Measurements from ENCODE around the gene RASGRF2. TPM values are rescaled to one million over a fixed set of nuclear protein-coding genes. Genes with fewer than 3 reads are reported as not detected.

The RASGRF2 gene
- total RNA-seq, 4 donors from 2014 or later: 2.0 to 3.6 (median 2.8) TPM

DNA sequence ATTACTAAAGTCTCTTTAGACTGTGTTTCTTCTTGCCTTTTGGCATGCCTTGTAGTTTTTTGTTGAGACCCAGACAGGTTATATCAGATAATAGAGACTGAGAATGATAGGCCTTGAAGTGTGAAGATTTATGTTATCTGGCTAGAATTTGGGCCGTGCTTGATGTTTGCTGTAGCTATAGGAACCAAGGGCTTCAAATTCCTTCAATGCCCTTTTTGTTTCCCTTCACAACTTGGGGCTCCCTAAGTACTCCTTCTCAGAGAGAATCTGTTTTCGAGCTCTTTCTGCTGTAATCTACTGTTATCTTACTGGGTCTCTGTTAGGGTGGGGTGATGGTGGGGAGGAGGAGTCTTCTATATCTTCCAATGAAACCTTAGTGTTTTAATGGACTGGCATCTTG, 177.7 kb downstream of the RASGRF2 start:
- H3K4me1 ChIP-seq: no peaks in the 10 kb centered on the region
- TF ChIP-seq POLR2AphosphoS5 (IDR thresholded peaks at IDR 0.05): no peak
- TF ChIP-seq, protein P1, sequence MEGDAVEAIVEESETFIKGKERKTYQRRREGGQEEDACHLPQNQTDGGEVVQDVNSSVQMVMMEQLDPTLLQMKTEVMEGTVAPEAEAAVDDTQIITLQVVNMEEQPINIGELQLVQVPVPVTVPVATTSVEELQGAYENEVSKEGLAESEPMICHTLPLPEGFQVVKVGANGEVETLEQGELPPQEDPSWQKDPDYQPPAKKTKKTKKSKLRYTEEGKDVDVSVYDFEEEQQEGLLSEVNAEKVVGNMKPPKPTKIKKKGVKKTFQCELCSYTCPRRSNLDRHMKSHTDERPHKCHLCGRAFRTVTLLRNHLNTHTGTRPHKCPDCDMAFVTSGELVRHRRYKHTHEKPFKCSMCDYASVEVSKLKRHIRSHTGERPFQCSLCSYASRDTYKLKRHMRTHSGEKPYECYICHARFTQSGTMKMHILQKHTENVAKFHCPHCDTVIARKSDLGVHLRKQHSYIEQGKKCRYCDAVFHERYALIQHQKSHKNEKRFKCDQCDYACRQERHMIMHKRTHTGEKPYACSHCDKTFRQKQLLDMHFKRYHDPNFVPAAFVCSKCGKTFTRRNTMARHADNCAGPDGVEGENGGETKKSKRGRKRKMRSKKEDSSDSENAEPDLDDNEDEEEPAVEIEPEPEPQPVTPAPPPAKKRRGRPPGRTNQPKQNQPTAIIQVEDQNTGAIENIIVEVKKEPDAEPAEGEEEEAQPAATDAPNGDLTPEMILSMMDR (IDR thresholded peaks at IDR 0.05): no peak
- TF ChIP-seq EP300 (IDR thresholded peaks at IDR 0.05; ENCODE audit: low read depth): no peak
- no peak for TF ChIP-seq POLR2A (IDR thresholded peaks at IDR 0.05)
- H3K9me3 ChIP-seq: no peaks in the 10 kb centered on the region
- no peak overlapping the region for H3K4me3 ChIP-seq
- WGBS, 2 donors (ENCODE audit: low coverage in 1 of 2): 91 to 93% methylated on average over 2 of the region's 2 CpGs
- H3K36me3 ChIP-seq: no peaks in the 10 kb centered on the region
- H3K27ac ChIP-seq: no peak overlapping the region
- DNase-seq: no peak
- no peaks in the 10 kb centered on the region for H3K27me3 ChIP-seq
- in situ Hi-C loops (cut with MboI; ENCODE audit: low pct_ligation_motif_present in 1 of 4, low pct_unique_long_range_greater_than_20kb in 1 of 4, low sequenced_read_pairs in 3 of 4) (no loop called here), intact Hi-C loops (cut with DNase I; ENCODE audit: low total_unique reads) (no loop called here)

DNA sequence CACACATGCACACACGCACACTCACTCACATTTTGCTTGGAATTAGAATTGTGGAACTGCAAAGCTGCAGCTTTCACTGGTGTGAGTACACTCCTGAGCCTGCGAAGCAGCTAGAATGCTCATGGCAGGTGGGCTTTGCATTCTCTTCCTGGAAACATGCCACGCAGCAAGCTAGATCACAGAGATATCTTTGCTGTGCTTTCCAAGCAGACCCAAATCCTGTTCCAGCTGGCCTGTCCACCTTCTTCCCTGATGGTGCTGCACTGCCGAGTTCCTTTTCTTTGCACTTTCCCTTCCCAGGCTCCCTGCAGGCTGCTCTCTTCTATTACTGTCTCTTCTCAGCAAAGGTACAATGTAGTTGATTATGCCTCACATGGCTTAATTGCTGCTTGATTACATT, 180.3 kb downstream of the RASGRF2 start:
- intact Hi-C loops (cut with DNase I; ENCODE audit: low total_unique reads) (no loop called here), in situ Hi-C loops (cut with MboI; ENCODE audit: low pct_ligation_motif_present in 1 of 4, low pct_unique_long_range_greater_than_20kb in 1 of 4, low sequenced_read_pairs in 3 of 4) (no loop called here)
- no peak for TF ChIP-seq EP300 (IDR thresholded peaks at IDR 0.05; ENCODE audit: low read depth)
- no peak for TF ChIP-seq POLR2A (IDR thresholded peaks at IDR 0.05)
- TF ChIP-seq POLR2AphosphoS5 (IDR thresholded peaks at IDR 0.05): no peak
- TF ChIP-seq, protein P1 (IDR thresholded peaks at IDR 0.05): no peak
- Histone ChIP-seq H3K36me3 (no peaks in the 10 kb centered on the region), H3K4me3 (no peak overlapping the region), H3K27me3 (no peaks in the 10 kb centered on the region), H3K9me3 (no peaks in the 10 kb centered on the region), H3K27ac (no peak overlapping the region), H3K4me1 (no peaks in the 10 kb centered on the region)
- 79% methylated on average over 4 of the region's 4 CpGs; no CpG with 5 or more reads in 1 of the 2 donors for WGBS, 2 donors (ENCODE audit: low coverage in 1 of 2)
- no peak for DNase-seq

DNA sequence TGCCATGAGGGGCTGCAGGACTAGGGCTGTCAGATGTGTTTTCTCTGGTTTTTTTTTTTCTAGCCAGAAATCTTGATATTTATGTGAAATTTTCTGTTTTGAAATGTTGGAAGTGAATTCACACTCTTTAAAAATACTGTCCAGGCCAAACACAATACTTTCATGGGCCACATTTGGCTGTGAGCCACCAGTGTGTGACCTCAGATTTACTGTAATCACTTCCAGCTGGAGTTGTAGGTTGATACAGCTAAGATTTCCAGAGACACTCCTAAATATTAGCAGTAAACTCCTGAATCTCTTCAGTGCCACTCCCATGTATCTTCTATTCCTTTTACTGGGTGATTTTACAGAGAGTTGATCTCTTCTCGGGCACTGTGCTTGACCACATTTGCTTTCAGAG, 180.8 kb downstream of the RASGRF2 start:
- 82 to 100% methylated on average over 1 of the region's 1 CpG for WGBS, 2 donors (ENCODE audit: low coverage in 1 of 2)

DNA sequence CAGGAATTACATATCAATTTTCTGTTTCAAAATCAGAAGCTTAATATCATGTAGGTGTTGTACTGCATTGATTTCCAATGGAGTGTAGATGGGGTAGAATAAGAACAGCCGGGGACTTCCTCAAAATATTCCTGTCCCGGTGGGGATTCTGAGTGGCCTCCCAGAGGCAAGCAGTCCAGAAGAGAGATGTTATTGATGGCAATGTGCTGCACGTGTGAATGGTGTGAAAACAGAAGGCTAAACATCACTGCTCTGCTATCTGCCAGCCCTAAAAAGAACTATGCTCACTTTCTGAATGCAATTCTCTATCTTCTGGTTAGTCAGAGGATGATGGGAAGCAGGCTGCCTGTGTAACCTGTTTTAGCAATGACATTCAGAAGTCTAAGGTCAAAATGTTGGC, 181.9 kb downstream of the RASGRF2 start:
- in situ Hi-C loops (cut with MboI; ENCODE audit: low pct_ligation_motif_present in 1 of 4, low pct_unique_long_range_greater_than_20kb in 1 of 4, low sequenced_read_pairs in 3 of 4): no loop called here
- no peaks in the 10 kb centered on the region for H3K9me3 ChIP-seq
- intact Hi-C loops (cut with DNase I; ENCODE audit: low total_unique reads): no loop called here
- H3K36me3 ChIP-seq: no peaks in the 10 kb centered on the region
- TF ChIP-seq POLR2A (IDR thresholded peaks at IDR 0.05) (no peak), EP300 (IDR thresholded peaks at IDR 0.05; ENCODE audit: low read depth) (no peak), POLR2AphosphoS5 (IDR thresholded peaks at IDR 0.05) (no peak)
- TF ChIP-seq, protein P1 (IDR thresholded peaks at IDR 0.05): no peak
- WGBS, 2 donors (ENCODE audit: low coverage in 1 of 2): 70 to 79% methylated on average over 2 to 3 of the region's 3 CpGs
- H3K4me1 ChIP-seq: no peaks in the 10 kb centered on the region
- no peak overlapping the region for H3K27ac ChIP-seq
- H3K27me3 ChIP-seq: no peaks in the 10 kb centered on the region
- DNase-seq: no peak
- H3K4me3 ChIP-seq: no peak overlapping the region

More for the DNA sequence above, 180.8 kb downstream of the RASGRF2 start:
- H3K4me3 ChIP-seq: no peak overlapping the region
- no peaks in the 10 kb centered on the region for H3K36me3 ChIP-seq
- DNase-seq: no peak
- no peaks in the 10 kb centered on the region for H3K9me3 ChIP-seq
- in situ Hi-C loops (cut with MboI; ENCODE audit: low pct_ligation_motif_present in 1 of 4, low pct_unique_long_range_greater_than_20kb in 1 of 4, low sequenced_read_pairs in 3 of 4): no loop called here
- no peaks in the 10 kb centered on the region for H3K27me3 ChIP-seq
- TF ChIP-seq POLR2AphosphoS5 (IDR thresholded peaks at IDR 0.05) (no peak), EP300 (IDR thresholded peaks at IDR 0.05; ENCODE audit: low read depth) (no peak), POLR2A (IDR thresholded peaks at IDR 0.05) (no peak)
- TF ChIP-seq, protein P1 (IDR thresholded peaks at IDR 0.05): no peak
- no peaks in the 10 kb centered on the region for H3K4me1 ChIP-seq
- no peak overlapping the region for H3K27ac ChIP-seq
- intact Hi-C loops (cut with DNase I; ENCODE audit: low total_unique reads): no loop called here

All from transverse colon (tissue), 4 donors.